Hepatocyte (in vitro differentiated cells): ENCODE measurements around the gene PIK3AP1.

Experiments used
- EZH2 ChIP-seq: fragments of 200-600 bp; sonication (generic); IDR thresholded peaks from 2 replicates; pipeline ENCODE4 v1.6.1; 2016; ENCODE audit warnings: antibody characterized with exemption, mild to moderate bottlenecking, borderline replicate concordance
- EZH2phosphoT487 ChIP-seq: fragments of 200-600 bp; sonication (generic); IDR thresholded peaks from one replicate; pipeline ENCODE4 v1.6.1; 2018; ENCODE audit warnings: antibody characterized with exemption, mild to moderate bottlenecking, low read depth, moderate library complexity; ENCODE audit not compliant: unreplicated experiment, severe bottlenecking
- TF ChIP-seq, protein P1 (sequence below): fragments of 200-600 bp; sonication (generic); IDR thresholded peaks from 2 replicates; pipeline ENCODE4 v1.5.1; 2016; ENCODE audit warnings: antibody characterized with exemption, mild to moderate bottlenecking; ENCODE audit not compliant: poor library complexity

DNA sequence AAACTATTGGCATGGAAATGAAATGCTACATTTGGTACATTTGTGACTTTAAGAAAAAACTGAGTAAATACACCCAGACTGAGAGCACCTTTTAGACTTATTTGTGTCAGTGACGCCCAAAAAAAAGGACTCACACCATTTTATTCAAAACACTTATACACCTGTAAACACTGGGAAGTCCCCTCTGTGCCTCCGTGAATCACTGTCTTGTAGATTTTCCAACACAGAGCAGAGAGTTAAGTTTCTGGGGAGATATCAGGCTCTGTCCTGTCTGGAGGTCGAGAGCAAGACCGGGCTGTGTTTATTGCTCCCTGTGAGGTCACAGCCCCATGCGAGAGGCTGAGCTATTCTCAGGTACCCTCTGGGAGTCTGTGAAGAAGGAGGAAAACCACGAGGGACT lies 72.8 kb downstream of the PIK3AP1 start:
- TF ChIP-seq, protein P1, sequence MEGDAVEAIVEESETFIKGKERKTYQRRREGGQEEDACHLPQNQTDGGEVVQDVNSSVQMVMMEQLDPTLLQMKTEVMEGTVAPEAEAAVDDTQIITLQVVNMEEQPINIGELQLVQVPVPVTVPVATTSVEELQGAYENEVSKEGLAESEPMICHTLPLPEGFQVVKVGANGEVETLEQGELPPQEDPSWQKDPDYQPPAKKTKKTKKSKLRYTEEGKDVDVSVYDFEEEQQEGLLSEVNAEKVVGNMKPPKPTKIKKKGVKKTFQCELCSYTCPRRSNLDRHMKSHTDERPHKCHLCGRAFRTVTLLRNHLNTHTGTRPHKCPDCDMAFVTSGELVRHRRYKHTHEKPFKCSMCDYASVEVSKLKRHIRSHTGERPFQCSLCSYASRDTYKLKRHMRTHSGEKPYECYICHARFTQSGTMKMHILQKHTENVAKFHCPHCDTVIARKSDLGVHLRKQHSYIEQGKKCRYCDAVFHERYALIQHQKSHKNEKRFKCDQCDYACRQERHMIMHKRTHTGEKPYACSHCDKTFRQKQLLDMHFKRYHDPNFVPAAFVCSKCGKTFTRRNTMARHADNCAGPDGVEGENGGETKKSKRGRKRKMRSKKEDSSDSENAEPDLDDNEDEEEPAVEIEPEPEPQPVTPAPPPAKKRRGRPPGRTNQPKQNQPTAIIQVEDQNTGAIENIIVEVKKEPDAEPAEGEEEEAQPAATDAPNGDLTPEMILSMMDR: no peak
- TF ChIP-seq EZH2phosphoT487: no peak
- no peak for TF ChIP-seq EZH2
